HG03565 (cell line): ENCODE measurements around the gene FBXW10.
"Not testable (repeated sequence)": the region's sequence is repeated elsewhere in the genome, so short reads cannot be mapped to it uniquely, and the experiment has no call there.

ENCODE experiments used
- ATAC-seq: cut with Tn5 transposase; IDR thresholded peaks from one replicate; pipeline ENCODE4 v1.9.1; 2021; ENCODE audit warnings: mild to moderate bottlenecking, moderate library complexity; ENCODE audit not compliant: unreplicated experiment

The FBXW10 gene

GRCh38 chr17:18743699-18744421 is at the start of gene FBXW10:
TSS of gene FBXW10 (plus strand) at chr17:18744054. CDS start at chr17:18744245, 191 bp downstream.
- not testable (repeated sequence) for ATAC-seq

DNA sequence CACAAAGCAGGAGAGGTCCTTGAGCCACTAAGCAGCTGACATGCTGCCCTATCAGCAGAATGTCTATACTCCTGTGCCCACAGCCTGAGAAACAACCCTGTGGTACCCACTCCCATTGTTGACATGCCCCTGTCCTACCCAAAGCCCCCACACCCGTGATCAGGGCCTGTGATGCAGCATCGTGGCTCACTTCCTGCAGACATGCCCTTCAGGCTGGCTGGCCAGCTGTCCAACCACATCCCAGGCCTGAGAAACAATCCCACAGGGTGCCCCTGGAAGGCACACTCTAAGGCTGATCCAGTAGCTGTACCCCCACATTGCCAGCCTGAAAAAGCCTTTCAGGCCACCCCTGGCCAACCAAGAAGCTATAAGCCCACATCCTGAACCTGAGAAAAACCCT is 48.7 kb upstream of the FBXW10 start:
- not testable (repeated sequence) for ATAC-seq

GRCh38 chr17:18698473-18699103 is 45.3 kb upstream of the FBXW10 start:
- not testable (repeated sequence) for ATAC-seq

DNA sequence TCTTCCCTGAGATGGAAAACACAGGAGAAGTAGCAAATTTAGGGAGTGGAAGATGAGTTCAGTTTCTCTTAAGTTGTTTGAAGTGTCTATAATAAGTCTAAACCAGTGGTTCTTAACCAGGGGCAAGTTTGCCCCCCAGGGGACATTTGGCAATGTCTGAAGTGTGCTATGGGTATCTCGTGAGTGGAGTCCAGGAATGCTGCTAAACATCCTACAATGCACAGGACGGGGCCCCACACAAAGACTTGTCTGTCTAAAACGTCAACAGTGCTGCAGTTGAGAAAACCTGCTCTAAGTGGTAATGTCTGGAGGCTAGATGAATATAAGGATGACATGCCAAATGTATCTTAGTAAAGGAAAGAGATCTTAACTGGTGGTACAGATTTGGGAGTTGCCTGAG is 37.9 kb upstream of the FBXW10 start:
- not testable (repeated sequence) for ATAC-seq

- ATAC-seq: not testable (repeated sequence)
Observed at GRCh38 chr17:18708215-18708614, 35.6 kb upstream of the FBXW10 start.

GRCh38 chr17:18712354-18712999 is 31.4 kb upstream of the FBXW10 start:
- ATAC-seq: not testable (repeated sequence)

GRCh38 chr17:18718643-18719427 is 25.0 kb upstream of the FBXW10 start:
- not testable (repeated sequence) for ATAC-seq

- ATAC-seq: not testable (repeated sequence)
Observed at GRCh38 chr17:18719428-18720110, 24.3 kb upstream of the FBXW10 start.

- ATAC-seq: not testable (repeated sequence)
Observed at GRCh38 chr17:18721775-18722547, 21.9 kb upstream of the FBXW10 start.

GRCh38 chr17:18722612-18723011 is 21.2 kb upstream of the FBXW10 start:
- ATAC-seq: not testable (repeated sequence)

GRCh38 chr17:18723509-18723908 is 20.3 kb upstream of the FBXW10 start:
- ATAC-seq: not testable (repeated sequence)

- not testable (repeated sequence) for ATAC-seq
Observed at GRCh38 chr17:18732438-18732837, 11.4 kb upstream of the FBXW10 start.

GRCh38 chr17:18733350-18733749 is 10.5 kb upstream of the FBXW10 start:
- ATAC-seq: not testable (repeated sequence)

GRCh38 chr17:18739616-18740391 is 4.0 kb upstream of the FBXW10 start:
- ATAC-seq: not testable (repeated sequence)

- not testable (repeated sequence) for ATAC-seq
Observed at GRCh38 chr17:18741228-18741627, 2.6 kb upstream of the FBXW10 start.

GRCh38 chr17:18744726-18745125 is 872 bp downstream of the FBXW10 start:
- not testable (repeated sequence) for ATAC-seq

GRCh38 chr17:18746551-18746950 is 2.7 kb downstream of the FBXW10 start:
- ATAC-seq: not testable (repeated sequence)

DNA sequence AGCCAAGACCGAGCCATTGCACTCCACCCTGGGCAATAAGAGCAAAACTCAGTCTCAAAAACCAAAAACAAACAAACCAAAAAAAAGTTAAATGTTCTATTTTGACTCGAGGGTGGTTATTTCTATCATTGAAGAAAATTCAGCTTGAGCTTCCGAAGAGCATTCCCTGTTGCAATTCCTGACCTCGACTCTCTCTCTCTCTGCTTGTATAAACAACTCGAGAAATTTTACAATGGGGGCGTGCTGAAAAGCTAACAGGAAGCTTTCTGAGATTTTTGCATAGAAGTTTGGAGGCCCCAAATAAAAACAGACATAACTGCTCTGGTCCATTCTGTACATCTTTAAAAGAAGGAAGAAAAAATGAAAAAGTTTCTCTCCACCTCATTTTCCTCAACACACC is 3.6 kb downstream of the FBXW10 start:
- ATAC-seq: not testable (repeated sequence)

DNA sequence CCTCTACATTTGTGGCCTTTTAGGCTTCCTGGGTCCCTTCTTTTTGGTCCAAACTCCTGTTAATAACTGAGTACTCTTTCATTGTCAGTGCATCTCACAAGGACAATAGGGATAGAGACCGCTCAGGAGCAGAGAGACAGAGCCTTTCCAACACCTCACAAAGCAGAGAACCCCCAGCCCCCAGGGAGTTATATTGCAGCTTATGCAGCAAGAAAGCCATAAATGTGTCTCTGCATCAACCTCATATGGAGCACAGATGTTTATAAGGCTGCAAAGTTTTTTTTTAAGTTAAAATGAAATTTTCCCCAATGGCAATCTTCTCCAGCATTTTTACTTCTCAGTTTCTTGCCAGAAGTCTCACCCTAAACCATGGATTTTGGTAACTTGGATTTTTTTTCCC is 6.4 kb downstream of the FBXW10 start:
- ATAC-seq: not testable (repeated sequence)
